Activated CD8-positive, alpha-beta T cell treated with anti-CD3 and anti-CD28 coated beads for 36 hours (primary cell): ENCODE results near the gene DOCK3. TPM values are rescaled to one million over a fixed set of nuclear protein-coding genes. Genes with fewer than 3 reads are reported as not detected.
A peak's percentile ranks its signal among the peaks of the same experiment; 100 is the strongest.

Experiments
- ATAC-seq: fragments of 200-7000 bp; cut with Tn5 transposase; one replicate; pipeline ENCODE4 v1.10.0; 2021; ENCODE audit warnings: mild to moderate bottlenecking, moderate library complexity
- CTCF ChIA-PET: fragments of 350-600 bp; sonication (Branson Sonifier 250); formaldehyde crosslinking; loops from one replicate; lab custom pipeline; 2021; ENCODE audit warnings: antibody characterized with exemption; lab: Charles Lee
- POLR2A ChIA-PET: fragments of 350-600 bp; sonication (Branson Sonifier 250); formaldehyde crosslinking; loops from one replicate; lab custom pipeline; 2021; ENCODE audit warnings: antibody characterized with exemption; lab: Charles Lee
- DNase-seq: peaks from one replicate; pipeline ENCODE4 v3.0.0-alpha.2; 2020
- H3K27ac Mint-ChIP-seq: one replicate; pipeline ENCODE4 v1.8.0; 2021; ENCODE audit warnings: mild to moderate bottlenecking, mixed read lengths
- H3K27me3 Mint-ChIP-seq: one replicate; pipeline ENCODE4 v1.8.0; 2021; ENCODE audit warnings: mixed read lengths
- H3K36me3 Mint-ChIP-seq: one replicate; pipeline ENCODE4 v1.8.0; 2021; ENCODE audit warnings: low read depth, mixed read lengths
- H3K4me1 Mint-ChIP-seq: one replicate; pipeline ENCODE4 v1.8.0; 2021; ENCODE audit warnings: low read depth, mixed read lengths
- H3K4me3 Mint-ChIP-seq: one replicate; pipeline ENCODE4 v1.8.0; 2021; ENCODE audit warnings: mild to moderate bottlenecking, moderate library complexity, mixed read lengths
- H3K9me3 Mint-ChIP-seq: one replicate; pipeline ENCODE4 v1.8.0; 2021; ENCODE audit warnings: mixed read lengths
- intact Hi-C: fragments of 100-400 bp; cut with micrococcal nuclease; formaldehyde crosslinking; loops from one replicate; pipeline ENCODE4 v1.10.0; 2022
- total RNA-seq, 2 experiments: library from RNA; stranded (reverse); gene quantifications; one replicate each; pipeline ENCODE4 v1.2.3, GENCODE V29; 2021
- TF ChIP-seq, protein P1 (sequence below): fragments of 200-600 bp; IDR thresholded peaks from one replicate; pipeline ENCODE4 v1.8.0; 2022; ENCODE audit warnings: antibody characterized with exemption, mild to moderate bottlenecking

DOCK3 gene
- total RNA-seq, 2 experiments from 2014 or later, result 3.6 to 4.2 TPM

DNA sequence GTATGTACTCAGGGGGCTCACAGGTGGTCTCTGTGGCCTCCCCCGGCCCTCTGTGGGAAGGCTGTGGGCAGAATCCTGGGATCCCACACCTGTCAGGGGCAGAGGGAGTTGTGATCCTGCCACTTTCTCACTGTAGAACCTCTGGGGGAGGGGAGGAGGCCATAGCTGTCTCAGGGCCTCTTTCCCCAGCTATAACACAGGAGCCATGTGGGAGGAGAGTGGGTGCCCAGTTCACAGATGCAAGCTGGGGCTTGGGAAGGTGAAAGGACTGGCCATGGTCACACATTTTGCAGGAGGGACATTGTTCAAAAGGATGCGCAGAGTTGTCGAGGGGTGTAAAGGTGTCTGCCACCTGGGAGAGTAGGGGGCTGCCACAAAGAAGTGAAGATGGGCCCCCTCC, 46.1 kb upstream of the DOCK3 start:
- TF ChIP-seq, protein P1, sequence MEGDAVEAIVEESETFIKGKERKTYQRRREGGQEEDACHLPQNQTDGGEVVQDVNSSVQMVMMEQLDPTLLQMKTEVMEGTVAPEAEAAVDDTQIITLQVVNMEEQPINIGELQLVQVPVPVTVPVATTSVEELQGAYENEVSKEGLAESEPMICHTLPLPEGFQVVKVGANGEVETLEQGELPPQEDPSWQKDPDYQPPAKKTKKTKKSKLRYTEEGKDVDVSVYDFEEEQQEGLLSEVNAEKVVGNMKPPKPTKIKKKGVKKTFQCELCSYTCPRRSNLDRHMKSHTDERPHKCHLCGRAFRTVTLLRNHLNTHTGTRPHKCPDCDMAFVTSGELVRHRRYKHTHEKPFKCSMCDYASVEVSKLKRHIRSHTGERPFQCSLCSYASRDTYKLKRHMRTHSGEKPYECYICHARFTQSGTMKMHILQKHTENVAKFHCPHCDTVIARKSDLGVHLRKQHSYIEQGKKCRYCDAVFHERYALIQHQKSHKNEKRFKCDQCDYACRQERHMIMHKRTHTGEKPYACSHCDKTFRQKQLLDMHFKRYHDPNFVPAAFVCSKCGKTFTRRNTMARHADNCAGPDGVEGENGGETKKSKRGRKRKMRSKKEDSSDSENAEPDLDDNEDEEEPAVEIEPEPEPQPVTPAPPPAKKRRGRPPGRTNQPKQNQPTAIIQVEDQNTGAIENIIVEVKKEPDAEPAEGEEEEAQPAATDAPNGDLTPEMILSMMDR, result no peak
- Mint-ChIP-seq H3K27ac (peak overlapping the region; percentile 57), H3K36me3 (peaks cover 63% of the 10 kb centered on the region), H3K4me1 (peaks cover 95% of the 10 kb centered on the region), H3K4me3 (no peak overlapping the region), H3K27me3 (no peaks in the 10 kb centered on the region), H3K9me3 (no peaks in the 10 kb centered on the region)
- CTCF ChIA-PET, result interaction anchor here (0.7 to 7.5 kb wide), 8 partner anchors 8 to 257 kb away, joined by 3 to 67 read pairs (median 6); partner anchors contain the start of genes CISH and MAPKAPK3
- ATAC-seq, result no peak
- POLR2A ChIA-PET, result interaction anchor here (0.5 to 5.9 kb wide), 7 partner anchors 11 to 60 kb away, joined by 3 to 30 read pairs (median 4); partner anchors contain the start of genes C3orf18, HEMK1 and MAPKAPK3
- DNase-seq, result no peak
- intact Hi-C loops, result no loop called here

DNA sequence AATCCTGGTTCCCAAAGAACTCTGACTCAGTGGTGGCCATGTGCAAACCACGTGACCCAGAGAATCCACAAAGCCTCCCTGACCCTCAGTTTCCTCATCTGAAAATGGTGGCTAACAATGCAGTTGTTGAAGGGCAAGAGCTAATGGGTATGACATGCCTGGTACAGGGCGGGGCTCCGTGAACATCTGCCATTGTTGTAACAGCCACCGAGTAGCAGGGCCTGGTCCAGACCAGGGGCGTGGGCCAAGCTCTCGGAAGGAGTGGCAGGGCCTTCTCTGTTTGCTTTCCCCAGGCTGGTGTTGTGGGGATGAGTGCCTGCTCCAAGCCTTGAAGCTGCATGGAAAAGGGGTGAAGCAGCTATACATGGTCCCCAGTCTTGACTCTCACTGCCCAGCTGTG, 44.3 kb upstream of the DOCK3 start:
- DNase-seq (no peak), ATAC-seq (no peak)
- Mint-ChIP-seq H3K36me3 (peaks cover 57% of the 10 kb centered on the region), H3K4me3 (no peak overlapping the region), H3K4me1 (peaks cover 89% of the 10 kb centered on the region), H3K9me3 (no peaks in the 10 kb centered on the region), H3K27me3 (no peaks in the 10 kb centered on the region), H3K27ac (peak overlapping the region; percentile 61)
- TF ChIP-seq, protein P1, result no peak
- POLR2A ChIA-PET, result interaction anchor here (1.4 to 1.9 kb wide), 3 partner anchors 10 to 23 kb away, joined by 4 to 8 read pairs (median 7); partner anchors contain the start of gene MAPKAPK3
- intact Hi-C loops, result no loop called here
- CTCF ChIA-PET, result interaction anchor here (1.2 to 8.5 kb wide), 5 partner anchors 10 to 22 kb away, joined by 3 to 47 read pairs (median 4); partner anchors contain the start of gene MAPKAPK3

DNA sequence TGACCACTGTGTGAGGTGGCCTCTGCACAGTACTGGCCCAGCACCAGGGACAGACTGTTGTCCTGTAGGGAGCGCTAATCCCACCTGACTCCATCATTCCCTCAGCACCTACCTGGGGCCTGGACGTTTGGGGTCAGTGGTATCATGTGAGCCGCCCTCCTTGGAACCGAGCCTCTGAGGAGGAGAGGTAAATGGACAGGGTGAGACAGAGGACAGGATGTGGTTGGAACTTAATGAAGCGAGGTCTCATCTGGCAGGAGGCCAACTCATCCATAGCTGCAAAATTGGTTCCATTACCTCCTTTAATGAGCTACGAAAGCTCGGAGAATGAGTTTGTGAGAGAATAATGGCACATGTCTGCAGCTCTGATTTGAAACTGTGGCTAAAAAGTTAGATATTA, 43.9 kb upstream of the DOCK3 start:
- Mint-ChIP-seq H3K36me3 (peaks cover 54% of the 10 kb centered on the region), H3K27me3 (no peaks in the 10 kb centered on the region), H3K4me1 (peaks cover 87% of the 10 kb centered on the region), H3K27ac (no peak overlapping the region), H3K4me3 (no peak overlapping the region), H3K9me3 (no peaks in the 10 kb centered on the region)
- no peak for ATAC-seq
- TF ChIP-seq, protein P1, result no peak
- DNase-seq, result no peak
- intact Hi-C loops, result no loop called here
- CTCF ChIA-PET, result interaction anchor here (1.2 to 8.5 kb wide), 6 partner anchors 9 to 45 kb away, joined by 3 to 47 read pairs (median 6); partner anchors contain the start of gene MAPKAPK3
- POLR2A ChIA-PET, result interaction anchor here (1.4 to 1.9 kb wide), 3 partner anchors 11 to 22 kb away, joined by 4 to 8 read pairs (median 7); partner anchors contain the start of gene MAPKAPK3

DNA sequence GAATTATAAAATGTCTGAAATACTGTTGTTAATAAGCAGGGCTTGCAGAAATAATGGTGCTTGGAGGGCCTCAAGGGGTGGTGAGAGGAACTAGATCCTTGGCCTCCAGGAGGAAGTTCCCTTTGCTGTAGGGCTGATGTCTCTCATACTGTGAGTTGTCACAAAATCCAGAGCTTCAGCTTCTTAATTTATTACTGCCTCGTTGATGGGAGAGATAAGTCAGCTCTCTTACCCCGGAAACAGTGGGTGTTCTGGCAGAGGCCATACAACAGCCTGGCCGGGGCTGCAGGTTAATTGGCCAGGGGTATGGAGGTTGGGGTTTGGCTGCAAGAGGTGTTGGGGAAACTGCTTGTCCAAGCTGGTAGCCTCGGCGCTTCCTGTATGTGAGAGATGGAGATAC, 42.3 kb upstream of the DOCK3 start:
- Mint-ChIP-seq H3K4me1 (peaks cover 88% of the 10 kb centered on the region), H3K9me3 (no peaks in the 10 kb centered on the region), H3K27ac (peak overlapping the region; percentile 78), H3K27me3 (no peaks in the 10 kb centered on the region), H3K36me3 (peaks cover 58% of the 10 kb centered on the region), H3K4me3 (no peak overlapping the region)
- ATAC-seq (peak; percentile 61), DNase-seq (peak; percentile 53)
- POLR2A ChIA-PET, result interaction anchor here (0.9 to 1.9 kb wide), 4 partner anchors 16 to 59 kb away, joined by 3 to 8 read pairs (median 4); partner anchors contain the start of gene MAPKAPK3
- CTCF ChIA-PET, result interaction anchor here (0.5 to 8.5 kb wide), 10 partner anchors 8 to 961 kb away, joined by 3 to 47 read pairs (median 4); partner anchors contain the start of gene MAPKAPK3
- intact Hi-C loops, result no loop called here
- TF ChIP-seq, protein P1, result no peak

DNA sequence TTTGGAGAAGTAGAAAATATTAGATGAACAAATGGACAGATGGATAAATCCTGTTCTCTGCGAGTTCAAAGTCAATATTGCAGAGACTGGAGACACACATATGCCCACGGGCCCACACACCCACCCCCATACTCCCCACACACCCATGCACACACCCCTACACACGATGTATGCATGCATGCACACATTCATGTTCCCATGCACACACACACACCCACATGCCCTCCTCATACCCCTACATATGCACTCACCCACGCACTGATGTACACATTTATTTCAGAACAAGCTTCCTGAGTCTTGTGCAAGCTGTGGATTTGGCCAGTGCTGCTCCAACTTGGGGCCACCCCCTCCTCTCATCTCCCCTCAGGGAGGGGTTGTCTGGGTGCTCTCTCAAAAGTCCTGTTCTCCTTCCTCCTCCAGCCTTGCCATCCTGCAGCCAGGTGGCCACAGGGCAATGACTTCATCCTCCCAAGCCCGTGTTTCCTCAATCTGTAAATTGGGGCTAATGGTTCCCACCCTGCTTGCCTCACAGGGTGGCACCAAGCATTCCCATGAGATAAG, 41.4 kb upstream of the DOCK3 start:
- H3K4me1 Mint-ChIP-seq, result peaks cover 89% of the 10 kb centered on the region
- DNase-seq (no peak), ATAC-seq (no peak)
- H3K36me3 Mint-ChIP-seq, result peaks cover 58% of the 10 kb centered on the region
- CTCF ChIA-PET, result interaction anchor here (0.7 to 8.5 kb wide), 4 partner anchors 14 to 961 kb away, joined by 3 to 47 read pairs (median 23); partner anchors contain the start of gene MAPKAPK3
- peak overlapping the region; percentile 78 for H3K27ac Mint-ChIP-seq
- no peaks in the 10 kb centered on the region for H3K9me3 Mint-ChIP-seq
- H3K27me3 Mint-ChIP-seq, result no peaks in the 10 kb centered on the region
- no peak overlapping the region for H3K4me3 Mint-ChIP-seq
- POLR2A ChIA-PET, result interaction anchor here (0.6 to 2.7 kb wide), 6 partner anchors 9 to 76 kb away, joined by 3 to 14 read pairs (median 4); no protein-coding TSS in a partner anchor
- intact Hi-C loops, result no loop called here
- TF ChIP-seq, protein P1, result no peak
